ENCODE measurements around the gene KMT5C.

The KMT5C gene

DNA sequence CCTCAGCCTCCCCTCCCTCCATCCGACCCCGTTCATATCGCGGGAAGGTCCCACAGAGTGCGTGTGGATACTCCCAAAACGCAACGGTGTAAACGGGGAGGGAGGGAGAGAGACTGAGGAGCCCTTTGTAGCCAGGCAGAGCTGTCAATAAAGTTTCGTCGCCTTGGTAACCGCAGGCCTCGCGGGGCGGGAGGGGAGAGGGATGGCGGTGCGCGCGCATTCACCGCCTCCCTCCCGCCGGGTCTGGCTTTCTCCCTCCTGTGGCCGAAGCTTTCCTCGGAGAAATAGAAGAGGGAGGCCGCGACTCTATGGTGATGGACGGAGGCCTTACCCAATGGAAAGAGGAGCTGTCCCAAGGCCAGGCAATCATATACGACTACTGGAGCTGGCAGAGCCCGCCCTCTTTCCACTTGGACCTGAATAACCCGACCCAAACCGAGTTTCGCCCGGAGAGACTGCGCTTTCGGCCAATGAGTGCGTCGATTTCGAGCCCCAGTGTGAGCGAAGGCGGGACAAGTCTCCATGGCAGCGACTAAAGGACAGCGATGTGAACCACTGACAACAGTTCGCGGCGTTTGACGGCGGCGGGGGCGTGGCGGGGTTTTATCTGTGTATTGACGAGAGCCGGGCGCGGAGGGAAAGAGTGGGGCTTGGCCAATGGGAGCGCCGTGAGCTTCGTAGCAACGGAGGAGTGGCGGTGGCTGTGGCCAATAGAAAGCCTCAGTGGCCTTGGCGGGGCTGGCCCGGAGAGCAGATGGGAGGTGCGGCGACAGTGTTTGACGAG lies at the start of gene KMT5C:
TSS of gene KMT5C (plus strand) at position 772 of the 784 bp plus-strand sequence. CDS start 2,061 bp downstream, outside the sequence.
- peak; percentile 100 for DNase-seq

DNA sequence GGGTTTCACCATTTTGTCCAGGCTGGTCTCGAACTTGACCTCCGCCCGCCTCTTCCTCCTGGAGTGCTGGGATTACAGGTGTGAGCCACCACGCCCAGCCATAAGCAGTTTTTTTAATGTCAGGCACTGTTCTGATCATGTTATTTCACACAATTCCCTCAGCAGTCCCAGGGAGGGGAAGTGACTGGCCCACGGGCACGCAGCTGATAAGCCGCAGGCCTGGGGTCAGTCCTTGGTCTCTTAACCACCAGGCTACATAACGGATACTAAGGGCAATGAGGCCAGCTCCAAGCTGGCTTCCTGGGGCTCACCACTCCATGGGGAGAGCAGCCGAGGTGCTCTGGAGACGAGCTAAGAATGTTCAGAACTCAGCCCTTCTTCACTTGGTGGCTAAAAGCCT lies 42.4 kb upstream of the KMT5C start:
- no peak for DNase-seq

DNA sequence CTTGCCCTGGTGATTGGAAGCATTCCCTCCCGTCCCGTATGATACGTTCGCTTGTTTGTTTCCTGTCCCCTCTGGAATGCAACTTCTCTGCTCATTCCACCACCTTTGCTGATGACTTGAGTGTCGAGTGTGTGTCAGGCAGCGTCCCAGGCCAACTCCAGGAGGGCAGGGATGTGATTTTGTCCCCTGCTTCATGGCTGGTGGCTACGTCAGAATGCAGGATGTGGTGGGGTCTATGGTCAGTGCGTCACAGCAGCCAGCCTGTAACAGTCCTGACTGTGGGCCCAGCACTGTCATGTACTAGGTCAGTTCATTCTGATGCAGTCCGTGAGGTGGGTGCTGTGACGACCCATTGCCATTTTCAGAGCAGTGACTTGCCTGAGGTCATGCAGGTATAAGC lies 39.7 kb upstream of the KMT5C start:
- DNase-seq, result no peak

DNA sequence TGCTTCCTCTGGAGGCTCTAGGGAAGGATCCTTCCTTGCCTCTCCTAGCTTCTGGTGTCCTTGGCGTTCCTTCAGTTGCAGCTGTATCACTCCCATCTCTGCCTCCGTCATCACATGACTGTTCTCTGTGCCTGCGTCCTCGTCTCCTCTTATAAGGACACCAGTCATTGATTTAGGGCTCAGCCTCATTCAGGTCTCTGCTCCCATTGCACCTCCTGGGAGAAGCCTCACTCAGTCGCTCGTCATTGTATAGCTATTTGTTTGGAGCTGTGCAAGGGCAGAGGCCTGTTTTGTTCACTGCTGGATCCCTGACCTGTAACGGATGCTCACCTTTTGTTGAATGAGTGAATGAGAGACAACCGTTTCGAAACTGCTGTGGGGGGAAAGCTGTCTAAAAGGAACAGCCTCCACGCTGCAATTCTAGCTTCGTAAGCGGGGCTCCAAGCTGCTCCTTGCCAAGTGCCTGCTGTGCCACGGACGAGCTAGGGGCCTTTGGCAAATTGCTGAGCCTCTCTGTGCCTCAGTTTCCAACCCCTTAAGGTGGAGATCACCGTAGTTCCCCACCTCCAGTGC lies 38.7 kb upstream of the KMT5C start:
- no peak for DNase-seq

DNA sequence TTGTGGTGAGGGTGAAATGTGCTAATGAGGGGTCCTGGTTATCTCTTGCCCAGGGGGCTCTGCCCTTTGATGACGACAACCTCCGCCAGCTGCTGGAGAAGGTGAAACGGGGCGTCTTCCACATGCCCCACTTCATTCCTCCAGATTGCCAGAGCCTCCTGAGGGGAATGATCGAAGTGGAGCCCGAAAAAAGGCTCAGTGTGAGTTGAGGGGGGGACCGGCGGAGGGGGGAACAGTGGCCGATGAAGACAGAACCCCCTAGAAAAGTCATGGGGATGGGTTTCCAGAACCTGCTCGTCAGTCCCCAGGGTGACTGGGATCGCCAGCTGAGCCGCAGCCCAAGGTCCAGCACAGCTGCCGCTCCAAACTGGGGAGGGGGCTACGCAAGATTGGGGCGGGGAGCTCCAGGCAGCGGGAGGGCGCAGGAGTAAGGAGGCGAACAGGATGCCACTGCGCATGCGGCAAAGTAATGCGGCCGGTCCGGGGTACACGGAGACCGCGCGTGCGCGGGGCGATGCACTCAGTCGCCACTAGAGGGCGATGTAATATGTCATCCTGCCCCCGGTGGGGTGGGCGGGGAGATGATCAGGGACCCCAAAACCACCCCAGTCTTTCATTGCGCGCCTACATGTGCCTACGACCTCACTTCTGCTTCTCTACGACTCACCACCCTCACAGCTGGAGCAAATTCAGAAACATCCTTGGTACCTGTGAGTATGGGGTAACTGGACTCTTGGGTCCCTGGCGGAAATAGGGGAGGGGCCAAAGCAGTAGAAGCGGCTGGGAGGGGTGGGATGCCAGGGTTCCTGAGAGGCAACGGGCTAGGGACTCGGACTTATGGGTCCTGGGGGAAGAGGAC lies 38.0 kb upstream of the KMT5C start:
- peak; percentile 58 to 81 for DNase-seq

DNA sequence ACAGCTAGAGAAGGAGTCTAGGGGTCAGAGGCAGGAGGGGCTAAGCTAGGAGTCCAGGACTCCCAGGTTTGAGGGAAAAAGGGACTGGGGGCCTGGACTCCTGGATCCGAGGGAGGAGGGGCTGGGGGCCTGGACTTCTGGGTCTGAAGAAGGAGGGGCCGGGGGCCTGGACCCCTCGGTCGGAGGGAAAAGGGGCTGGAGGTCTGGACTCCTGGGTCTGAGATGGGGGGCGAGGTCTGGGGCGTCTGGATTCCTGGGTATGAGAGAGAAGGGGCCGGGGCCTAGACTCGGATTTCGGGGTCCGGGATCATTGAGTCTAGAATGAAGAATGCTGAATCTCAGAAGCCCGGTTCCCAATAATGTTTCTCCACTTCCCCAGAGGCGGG lies 37.4 kb upstream of the KMT5C start:
- DNase-seq, result no peak

DNA sequence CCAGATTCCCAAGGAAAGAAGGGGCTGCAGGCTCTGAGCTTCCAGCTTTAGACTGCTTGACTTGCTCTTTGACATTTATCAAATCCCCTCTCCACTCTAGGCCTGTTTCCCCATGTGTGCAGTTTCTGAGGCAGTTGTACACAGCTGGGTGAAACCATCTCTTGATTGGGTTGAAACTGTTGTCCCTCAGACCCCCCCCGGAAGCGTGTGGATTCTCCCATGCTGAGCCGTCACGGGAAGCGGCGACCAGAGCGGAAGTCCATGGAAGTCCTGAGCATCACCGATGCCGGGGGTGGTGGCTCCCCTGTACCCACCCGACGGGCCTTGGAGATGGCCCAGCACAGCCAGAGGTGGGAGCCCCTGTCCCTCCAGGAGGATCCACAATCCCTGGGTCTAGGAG lies 36.2 kb upstream of the KMT5C start:
- DNase-seq, result no peak

DNA sequence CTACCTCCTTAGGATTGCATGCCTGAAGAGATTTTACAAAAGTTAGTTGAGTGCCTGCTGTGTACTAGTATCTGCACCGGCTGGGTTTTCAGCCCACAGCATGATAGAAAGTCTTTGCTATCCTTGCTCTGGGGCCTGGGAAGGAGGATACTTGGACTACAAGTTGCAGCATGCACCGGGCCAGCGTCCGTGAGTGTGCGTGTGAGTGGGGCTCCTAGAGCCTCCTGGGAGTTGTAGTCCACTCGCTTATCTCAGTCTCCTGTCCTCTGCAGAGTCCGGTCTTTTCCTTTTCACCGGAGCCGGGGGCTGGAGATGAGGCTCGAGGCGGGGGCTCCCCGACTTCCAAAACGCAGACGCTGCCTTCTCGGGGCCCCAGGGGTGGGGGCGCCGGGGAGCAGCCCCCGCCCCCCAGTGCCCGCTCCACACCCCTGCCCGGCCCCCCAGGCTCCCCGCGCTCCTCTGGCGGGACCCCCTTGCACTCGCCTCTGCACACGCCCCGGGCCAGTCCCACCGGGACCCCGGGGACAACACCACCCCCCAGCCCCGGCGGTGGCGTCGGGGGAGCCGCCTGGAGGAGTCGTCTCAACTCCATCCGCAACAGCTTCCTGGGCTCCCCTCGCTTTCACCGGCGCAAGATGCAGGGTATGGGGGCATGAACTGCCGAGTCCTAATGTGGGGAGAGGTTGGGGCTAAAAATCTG lies 35.2 kb upstream of the KMT5C start:
- peak; percentile 13 to 47 for DNase-seq

DNA sequence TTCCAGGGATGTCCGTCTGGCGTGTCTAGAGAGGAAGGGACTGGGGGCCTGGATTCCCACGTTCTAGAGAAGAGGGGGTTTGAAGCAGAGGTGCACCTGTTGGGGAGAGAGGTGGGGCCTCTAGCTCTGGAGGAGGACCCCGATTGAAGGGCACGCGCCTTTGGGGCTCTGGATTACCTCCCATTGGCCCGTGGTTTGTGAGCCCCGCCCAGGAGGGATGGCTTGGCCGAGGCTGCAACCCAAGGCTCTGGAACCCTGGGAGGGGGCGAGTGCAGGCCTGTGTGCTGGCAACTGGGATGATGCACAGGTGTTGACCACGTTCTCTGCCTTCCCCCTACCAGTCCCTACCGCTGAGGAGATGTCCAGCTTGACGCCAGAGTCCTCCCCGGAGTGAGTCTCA lies 34.7 kb upstream of the KMT5C start:
- no peak for DNase-seq

DNA sequence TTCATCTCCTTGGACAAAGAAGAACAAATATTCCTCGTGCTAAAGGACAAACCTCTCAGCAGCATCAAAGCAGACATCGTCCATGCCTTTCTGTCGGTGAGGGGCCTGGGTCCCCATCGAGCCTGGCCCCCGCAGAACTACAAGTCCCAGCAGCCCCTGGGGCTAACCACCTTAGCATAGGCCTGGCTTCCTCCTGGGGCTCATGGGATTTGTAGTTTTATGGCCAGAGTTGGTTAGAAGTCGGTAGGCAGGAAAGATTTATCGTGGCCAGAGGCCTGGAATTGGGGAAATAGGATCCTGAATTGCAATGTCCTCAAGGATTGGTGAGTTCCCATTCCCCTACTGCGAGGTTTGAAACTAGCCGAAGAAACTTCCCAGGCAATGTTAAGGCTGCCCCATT lies 34.2 kb upstream of the KMT5C start:
- no peak for DNase-seq

DNA sequence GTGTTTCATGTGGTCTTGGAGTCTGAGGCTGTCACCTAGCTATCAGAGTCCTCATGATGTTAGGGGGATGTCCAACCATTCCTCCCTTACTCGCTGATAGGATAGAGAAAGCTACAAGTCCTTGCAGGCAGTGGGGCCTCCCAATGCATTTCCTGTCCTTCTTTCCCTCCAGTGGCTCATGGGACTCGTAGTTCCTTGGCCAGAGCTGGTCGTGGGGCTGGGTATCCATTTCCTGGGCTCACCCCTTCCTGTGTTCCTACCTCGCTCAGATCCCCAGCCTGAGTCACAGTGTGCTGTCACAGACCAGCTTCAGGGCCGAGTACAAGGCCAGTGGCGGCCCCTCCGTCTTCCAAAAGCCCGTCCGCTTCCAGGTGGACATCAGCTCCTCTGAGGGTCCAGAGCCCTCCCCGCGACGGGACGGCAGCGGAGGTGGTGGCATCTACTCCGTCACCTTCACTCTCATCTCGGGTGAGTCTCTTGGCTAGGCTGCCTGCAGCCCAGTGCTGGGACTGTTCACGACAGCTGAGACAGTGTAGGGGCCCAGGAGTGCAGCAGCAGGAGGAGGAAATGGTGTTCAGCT lies 33.6 kb upstream of the KMT5C start:
- DNase-seq, result no peak

DNA sequence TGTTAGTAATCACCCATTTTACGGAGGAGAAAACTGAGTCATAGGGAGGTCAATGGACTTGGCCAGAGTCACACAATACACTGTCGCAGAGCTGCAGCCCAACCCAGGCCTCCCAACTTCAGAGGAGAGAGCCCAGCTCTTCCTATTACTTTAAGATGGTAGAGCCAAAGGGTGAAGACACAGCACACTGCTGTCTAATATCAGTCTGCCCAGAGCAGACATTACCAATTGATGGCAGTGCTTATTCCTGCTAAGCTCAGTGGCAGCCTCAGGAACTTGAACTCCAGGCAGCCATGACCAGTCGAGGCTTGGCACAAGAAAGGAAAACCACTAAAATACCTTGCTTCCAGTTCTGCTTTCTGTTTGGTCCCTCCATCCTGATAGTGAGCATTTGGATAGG lies 33.0 kb upstream of the KMT5C start:
- DNase-seq, result no peak

DNA sequence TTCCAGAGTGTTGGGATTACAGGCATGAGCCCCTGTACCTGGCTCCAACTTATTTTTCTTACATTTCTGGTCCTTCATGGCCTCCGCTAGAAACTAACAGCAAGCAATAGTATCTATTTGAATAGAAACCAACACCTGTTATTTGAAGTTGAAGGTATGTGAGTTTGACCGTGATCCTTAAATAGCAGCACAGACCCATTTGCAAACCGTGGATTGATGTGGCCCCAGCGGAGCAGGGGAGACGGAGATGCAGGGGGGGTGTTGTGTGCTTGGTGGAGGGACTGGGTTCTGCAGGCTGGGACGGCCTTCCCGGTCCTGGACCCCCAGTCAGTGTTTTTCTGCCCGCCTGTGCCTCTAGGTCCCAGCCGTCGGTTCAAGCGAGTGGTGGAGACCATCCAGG lies 31.4 kb upstream of the KMT5C start:
- DNase-seq, result no peak

DNA sequence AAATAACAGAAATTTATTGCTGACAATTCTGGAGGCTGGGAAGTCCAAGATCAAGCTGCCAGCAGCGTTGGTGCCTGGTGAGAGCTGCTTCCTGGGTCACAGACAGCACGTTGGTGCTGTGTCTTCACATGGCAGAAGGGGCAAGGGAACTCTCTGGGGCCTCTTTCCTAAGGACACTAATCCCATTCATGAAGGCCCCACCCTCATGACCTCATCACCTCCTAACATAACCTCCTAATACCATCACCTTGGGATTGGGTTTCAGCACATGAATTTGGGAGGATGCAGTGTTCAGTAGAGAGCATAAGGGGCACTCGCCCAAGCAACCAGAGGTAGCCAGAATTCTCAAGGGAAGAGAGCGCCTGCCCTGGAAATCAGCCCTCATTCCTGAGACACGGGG lies 30.2 kb upstream of the KMT5C start:
- DNase-seq, result no peak

DNA sequence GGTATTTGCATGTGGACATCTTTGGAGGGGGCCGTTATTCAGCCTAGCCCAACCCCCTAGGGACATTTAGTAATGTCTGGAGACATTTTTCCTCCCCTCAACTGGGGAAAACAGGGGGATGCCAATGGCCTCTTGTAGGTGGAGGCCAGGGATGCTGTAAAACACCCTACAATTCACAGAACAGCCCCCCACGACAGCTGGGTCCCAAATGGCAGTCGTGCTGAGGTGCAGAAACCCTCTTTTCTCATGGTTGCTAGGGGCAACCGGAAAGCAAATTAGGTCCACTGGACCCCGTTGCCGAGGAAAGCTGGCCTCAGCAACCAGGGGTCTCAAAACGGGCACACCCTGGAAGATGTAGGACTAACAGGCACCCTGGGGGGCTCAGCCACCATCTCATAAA lies 29.2 kb upstream of the KMT5C start:
- no peak for DNase-seq

DNA sequence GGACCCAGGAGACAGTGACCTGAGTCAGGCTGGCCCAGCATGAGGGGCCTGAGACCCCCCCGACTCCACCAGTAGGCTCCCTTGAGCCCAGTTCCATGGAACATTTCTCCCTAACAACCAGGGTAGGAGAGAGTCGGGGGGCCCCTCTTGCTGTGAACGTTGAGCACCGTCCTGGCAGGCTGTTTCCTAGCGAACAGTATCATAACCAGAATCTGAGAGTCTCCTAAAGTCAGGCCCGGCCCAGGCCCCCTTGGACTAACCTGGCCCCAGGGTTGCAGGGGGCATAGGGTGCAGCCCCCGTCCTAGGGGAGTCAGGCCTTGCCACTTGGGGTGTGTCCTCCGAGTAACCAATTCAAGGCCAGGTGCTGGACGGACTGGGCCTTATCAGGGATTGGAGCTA lies 28.3 kb upstream of the KMT5C start:
- DNase-seq, result no peak

DNA sequence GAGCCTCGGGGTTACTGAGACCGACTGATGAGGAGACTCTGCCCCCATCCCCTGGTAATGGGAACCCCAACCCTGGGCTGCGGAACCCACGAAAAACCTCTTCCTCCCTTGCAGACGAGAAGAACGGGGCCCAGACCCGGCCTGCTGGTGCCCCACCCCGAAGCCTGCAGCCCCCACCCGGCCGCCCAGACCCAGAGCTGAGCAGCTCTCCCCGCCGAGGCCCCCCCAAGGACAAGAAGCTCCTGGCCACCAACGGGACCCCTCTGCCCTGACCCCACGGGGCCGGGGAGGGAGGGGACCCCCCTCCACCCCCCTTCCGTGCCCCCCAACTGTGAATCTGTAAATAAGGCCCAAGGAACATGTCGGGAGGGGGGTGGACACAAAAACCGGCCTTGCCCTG lies 27.9 kb upstream of the KMT5C start:
- DNase-seq, result no peak

DNA sequence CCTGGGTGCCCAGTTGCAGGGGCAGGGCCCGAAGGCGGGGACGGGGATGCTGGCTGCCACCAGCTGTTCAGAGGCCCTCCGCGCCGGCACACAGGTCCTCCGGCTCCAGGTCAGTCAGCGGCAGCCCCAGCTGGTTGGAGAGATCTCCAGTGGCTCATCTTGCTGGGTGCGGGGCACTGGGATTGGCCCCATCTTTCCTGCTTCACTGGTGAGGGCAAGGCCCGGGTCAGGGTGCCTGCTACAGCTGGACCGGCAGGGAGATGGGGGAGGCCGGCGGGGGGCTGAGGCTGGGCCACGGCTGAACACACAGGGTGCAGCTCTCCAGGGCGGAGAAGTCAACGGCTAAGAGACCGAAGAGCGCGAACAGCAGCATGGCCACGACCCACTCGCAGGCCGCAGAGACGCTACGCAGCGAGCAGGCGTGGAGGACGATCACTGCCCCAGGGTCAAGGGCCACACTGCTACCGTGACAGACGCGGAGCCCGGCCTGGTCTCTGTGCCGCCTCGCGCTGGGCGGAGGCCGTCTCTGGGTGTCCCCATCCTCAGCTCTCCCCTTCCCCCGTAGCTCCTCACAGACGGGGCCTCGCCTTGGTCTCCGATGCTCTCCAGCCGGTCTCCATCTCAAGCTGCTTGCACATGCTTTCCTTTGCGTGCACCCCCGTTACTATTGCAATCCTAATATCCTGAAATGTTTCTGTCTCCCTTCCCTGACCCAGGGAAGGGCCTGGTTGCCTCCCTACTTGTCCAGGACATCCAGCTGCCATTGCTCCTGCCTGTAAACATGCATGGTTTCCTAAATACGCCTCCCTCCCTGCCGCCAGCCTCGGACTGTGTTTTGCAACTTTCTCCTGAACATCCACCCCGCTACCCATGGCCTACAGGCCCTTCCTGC lies 26.8 kb upstream of the KMT5C start:
- DNase-seq, result no peak

DNA sequence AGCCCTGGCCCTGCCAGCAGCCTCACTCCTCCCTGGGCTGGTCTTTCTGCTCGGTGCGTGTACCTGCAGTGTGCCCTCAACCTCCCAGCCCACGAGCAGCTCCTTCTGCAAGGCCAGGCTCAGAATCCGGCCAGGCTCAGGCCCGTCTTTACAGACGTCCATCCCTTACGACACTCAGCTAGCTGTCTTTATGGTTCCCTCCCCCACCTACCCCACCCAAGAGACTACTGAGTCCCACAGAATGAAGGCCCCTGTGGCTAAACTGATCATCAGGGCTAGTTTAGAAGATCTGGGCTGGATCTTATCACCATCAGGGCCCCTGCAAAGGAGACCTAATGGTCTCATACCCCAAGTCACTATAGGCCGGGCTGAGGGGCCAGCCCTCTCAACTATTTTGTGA lies 25.3 kb upstream of the KMT5C start:
- no peak for DNase-seq

DNA sequence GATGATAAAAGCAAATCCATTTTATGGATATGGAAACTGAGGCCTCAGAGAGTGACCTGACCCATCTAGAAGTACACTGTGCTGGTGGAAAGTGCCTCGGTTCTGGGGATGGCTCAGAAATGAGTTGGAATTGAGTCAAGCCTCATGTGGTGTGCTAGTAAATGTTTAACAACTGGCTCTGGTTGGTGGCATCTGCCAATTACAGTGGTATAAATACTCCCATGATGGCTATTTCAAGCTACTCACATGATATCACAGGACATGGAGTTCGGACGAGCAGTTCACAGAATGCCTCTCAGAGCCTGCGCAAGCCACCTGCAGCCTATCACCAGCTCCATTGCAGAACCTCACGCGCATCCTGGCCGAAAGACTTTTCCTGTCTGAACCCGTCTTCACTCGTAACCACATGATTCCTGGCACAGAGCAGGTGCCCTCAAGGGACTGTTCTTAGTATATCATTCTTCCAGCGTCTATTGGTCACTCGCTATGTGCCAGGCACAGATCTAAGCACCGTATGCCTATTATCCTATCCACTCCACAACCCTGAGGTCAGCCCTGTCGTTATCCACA lies 23.6 kb upstream of the KMT5C start:
- no peak for DNase-seq

DNA sequence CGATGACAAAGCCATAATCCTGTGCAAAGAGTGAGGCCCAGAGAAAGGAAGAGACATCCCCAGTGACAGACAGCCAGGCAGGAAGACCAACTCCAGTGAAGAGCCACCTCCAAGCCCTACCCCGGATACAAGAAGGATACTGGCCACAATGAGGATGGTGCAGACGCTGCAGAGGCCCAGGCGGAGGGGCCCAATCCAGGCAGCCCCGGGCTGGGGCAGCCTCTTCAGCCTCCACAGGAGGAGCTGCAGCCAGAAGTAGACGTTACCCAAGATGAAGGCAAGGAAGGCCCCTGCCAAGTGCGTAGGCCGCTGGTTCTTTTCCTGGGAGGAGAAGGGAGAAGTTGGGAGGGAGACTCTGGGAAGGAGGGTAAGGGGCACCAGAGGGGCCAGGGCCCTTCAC lies 23.0 kb upstream of the KMT5C start:
- no peak for DNase-seq

DNA sequence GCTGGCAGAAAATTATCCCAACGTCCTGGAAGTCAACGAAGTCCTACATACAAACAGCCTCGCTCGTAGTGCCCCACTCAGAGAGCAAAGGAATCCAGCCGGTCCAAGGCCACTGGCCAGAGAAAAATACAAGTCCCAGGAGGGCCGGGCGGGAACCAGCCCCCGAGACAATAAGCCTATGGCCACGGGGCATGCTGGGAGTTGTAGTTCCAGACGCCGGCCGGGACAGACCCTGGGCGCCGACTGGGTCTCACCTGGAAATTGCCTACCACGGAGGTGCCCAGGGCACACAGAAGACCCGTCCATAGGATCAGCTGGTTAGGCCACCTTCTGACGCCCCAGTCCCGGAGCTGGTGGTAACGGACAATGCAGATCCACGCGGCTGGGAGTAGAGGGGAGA lies 19.9 kb upstream of the KMT5C start:
- DNase-seq, result no peak
